ENCODE measurements around the gene TGFB2.

DNA sequence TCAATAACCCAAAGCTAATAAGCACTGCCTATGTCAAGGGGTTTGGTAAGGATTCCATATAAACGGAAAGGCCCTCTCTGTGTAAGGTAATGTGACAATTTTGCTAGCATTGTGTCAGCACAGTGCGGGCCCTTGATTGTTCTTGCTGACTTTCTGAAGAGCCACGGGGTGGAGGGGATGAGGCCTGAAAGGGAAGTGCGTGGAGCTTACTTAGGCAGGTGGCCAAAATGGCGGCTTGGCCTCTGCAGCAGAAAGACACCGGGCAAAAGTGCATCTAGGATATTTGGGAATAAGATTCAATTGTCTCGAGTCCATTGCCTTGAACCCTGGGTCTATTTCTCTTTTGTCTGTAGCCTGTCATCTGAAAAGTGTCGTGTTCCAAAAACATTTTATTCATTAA is 114.3 kb downstream of the TGFB2 start:
- TF ChIP-seq, protein P1, sequence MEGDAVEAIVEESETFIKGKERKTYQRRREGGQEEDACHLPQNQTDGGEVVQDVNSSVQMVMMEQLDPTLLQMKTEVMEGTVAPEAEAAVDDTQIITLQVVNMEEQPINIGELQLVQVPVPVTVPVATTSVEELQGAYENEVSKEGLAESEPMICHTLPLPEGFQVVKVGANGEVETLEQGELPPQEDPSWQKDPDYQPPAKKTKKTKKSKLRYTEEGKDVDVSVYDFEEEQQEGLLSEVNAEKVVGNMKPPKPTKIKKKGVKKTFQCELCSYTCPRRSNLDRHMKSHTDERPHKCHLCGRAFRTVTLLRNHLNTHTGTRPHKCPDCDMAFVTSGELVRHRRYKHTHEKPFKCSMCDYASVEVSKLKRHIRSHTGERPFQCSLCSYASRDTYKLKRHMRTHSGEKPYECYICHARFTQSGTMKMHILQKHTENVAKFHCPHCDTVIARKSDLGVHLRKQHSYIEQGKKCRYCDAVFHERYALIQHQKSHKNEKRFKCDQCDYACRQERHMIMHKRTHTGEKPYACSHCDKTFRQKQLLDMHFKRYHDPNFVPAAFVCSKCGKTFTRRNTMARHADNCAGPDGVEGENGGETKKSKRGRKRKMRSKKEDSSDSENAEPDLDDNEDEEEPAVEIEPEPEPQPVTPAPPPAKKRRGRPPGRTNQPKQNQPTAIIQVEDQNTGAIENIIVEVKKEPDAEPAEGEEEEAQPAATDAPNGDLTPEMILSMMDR (IDR thresholded peaks at IDR 0.05 in 8 of 11, conservative IDR thresholded peaks at IDR 0.05 in 3 of 11) = no peak
- no peak for TF ChIP-seq POLR2A (IDR thresholded peaks at IDR 0.05)
